Measurements from ENCODE around the gene KCNK13. TPM values are rescaled to one million over a fixed set of nuclear protein-coding genes. Genes with fewer than 3 reads are reported as not detected.

Gene KCNK13
- total and polyA plus RNA-seq, 2 of the 4 experiments (the other 2 are of a cell fraction), result not detected

- ChIA-PET POLR2A (ENCODE audit: unreplicated experiment) (no interaction called here), CTCF (no interaction called here)
- Histone ChIP-seq H4K5ac (ENCODE audit: low read depth, low read length) (no peak overlapping the region), H3K23ac (ENCODE audit: low read depth, low read length) (no peak overlapping the region), H3K18ac (ENCODE audit: low read depth, low read length) (no peak overlapping the region), H3K4ac (ENCODE audit: low read depth, low read length) (no peak overlapping the region), H4K91ac (ENCODE audit: insufficient read depth, low read depth, low read length) (no peak overlapping the region), H2BK120ac (ENCODE audit: low read depth, low read length) (no peak overlapping the region), H2BK15ac (ENCODE audit: low read depth, low read length) (no peak overlapping the region), H2AK5ac (ENCODE audit: low read depth, low read length) (no peak overlapping the region), H3K14ac (replicated peaks; ENCODE audit: low read depth, low read length) (no peak overlapping the region), H3K9ac (ENCODE audit: low read depth, low read length) (no peak overlapping the region), H3K4me2 (ENCODE audit: low read depth, low read length) (no peak overlapping the region), H3K27me3 (ENCODE audit: control insufficient read depth, insufficient read depth, low read length) (peaks cover 11% of the 10 kb centered on the region; the same call in 1 of the 2 replicates), H2BK20ac (ENCODE audit: low read depth, low read length) (no peak overlapping the region), H2AK9ac (replicated peaks; ENCODE audit: low read depth, low read length, poor library complexity) (no peak overlapping the region), H3K4me1 (ENCODE audit: control insufficient read depth, insufficient read depth, low read length) (no peaks in the 10 kb centered on the region), H3K56ac (ENCODE audit: extremely low read depth, insufficient read depth, low read length) (no peak overlapping the region), H3K9me1 (ENCODE audit: insufficient read depth, low read length) (no peaks in the 10 kb centered on the region), H2BK5ac (ENCODE audit: low read depth, low read length, poor library complexity, severe bottlenecking) (no peak overlapping the region), H3K9me3 (ENCODE audit: control insufficient read depth, insufficient read depth, low read length) (0 out of 2 replicates have a peak, but pooled peaks cover 2% of the 10 kb centered on the region), H3K4me3 (ENCODE audit: insufficient read depth, low read depth, low read length) (no peak overlapping the region), H4K8ac (ENCODE audit: low read depth in 2 of 2, low read length in 2 of 2) (no peak overlapping the region), H3K79me1 (ENCODE audit: low read depth in 1 of 2, low read length in 2 of 2) (no peaks in the 10 kb centered on the region), H4K20me1 (ENCODE audit: insufficient read depth, low read length) (no peaks in the 10 kb centered on the region), H3K36me3 (ENCODE audit: control insufficient read depth, insufficient read depth, low read length) (no peaks in the 10 kb centered on the region), H3K27ac (ENCODE audit: insufficient read depth, low read length) (no peak overlapping the region), H2AFZ (replicated peaks; ENCODE audit: low read length, poor library complexity) (no peak overlapping the region)
- intact Hi-C loops (cut with micrococcal nuclease), result no loop called here
- WGBS, 2 experiments (ENCODE audit: extremely low coverage in 2 of 2, insufficient read length in 1 of 2), result 56% methylated on average over 1 of the region's 3 CpGs; no CpG with 5 or more reads in 1 of the 2 experiments
- no TSS peak for BruUV-seq (replicated peaks)
- in situ Hi-C loops (cut with MboI; ENCODE audit: low sequenced_read_pairs), result no loop called here
- no peak for ATAC-seq (ENCODE audit: low read depth)
- no peak for TF ChIP-seq RFX5 (IDR thresholded peaks at IDR 0.05; ENCODE audit: low read depth, low read length)
- dilution Hi-C loops (cut with HindIII; ENCODE audit: low sequenced_read_pairs, unreplicated experiment), result no loop called here
- no peak for DNase-seq
Observed at GRCh38 chr14:90103808-90104207, 42.0 kb downstream of the KCNK13 start.
